SK-N-SH treated with all-trans-retinoic acid at 6 μM for 48 hours (cell line): ENCODE measurements around the gene ZHX3.

ENCODE experiments used
- CSDC2 ChIP-seq: fragments of 250-450 bp; sonication (Bioruptor Pico); IDR thresholded peaks from 2 replicates; pipeline ENCODE4 v1.5.0; 2020; ENCODE audit warnings: mild to moderate bottlenecking, moderate library complexity
- ISL1 ChIP-seq: fragments of 250-450 bp; sonication (Bioruptor Pico); IDR thresholded peaks from 2 replicates; pipeline ENCODE4 v2.1.2; 2022; ENCODE audit warnings: mild to moderate bottlenecking, moderate library complexity
- PATZ1 ChIP-seq: fragments of 250-450 bp; sonication (Bioruptor Pico); IDR thresholded peaks from 2 replicates; pipeline ENCODE4 v1.8.0; 2020; ENCODE audit warnings: mild to moderate bottlenecking, moderate library complexity, borderline replicate concordance
- POU6F1 ChIP-seq: fragments of 250-450 bp; sonication (Bioruptor Pico); IDR thresholded peaks from 2 replicates; pipeline ENCODE4 v1.8.0; 2021; ENCODE audit warnings: low read depth, mild to moderate bottlenecking, moderate library complexity, borderline replicate concordance
- PPARA ChIP-seq: fragments of 250-450 bp; sonication (Bioruptor Pico); IDR thresholded peaks from 2 replicates; pipeline ENCODE4 v1.5.0; 2020; ENCODE audit warnings: mild to moderate bottlenecking, borderline replicate concordance
- ZFP30 ChIP-seq: fragments of 450-650 bp; formaldehyde crosslinking; IDR thresholded peaks from 2 replicates; pipeline ENCODE4 v1.5.0; 2022; ENCODE audit warnings: mild to moderate bottlenecking, moderate library complexity
- ZNF70 ChIP-seq: fragments of 450-650 bp; formaldehyde crosslinking; IDR thresholded peaks from 2 replicates; pipeline ENCODE4 v1.5.0; 2020; ENCODE audit warnings: mild to moderate bottlenecking, moderate library complexity

- TF ChIP-seq POU6F1 (no peak), ZFP30 (CRISPR knock-in tag) (no peak), ISL1 (CRISPR knock-in tag) (no peak), ZNF70 (CRISPR knock-in tag) (no peak), CSDC2 (no peak), PATZ1 (CRISPR knock-in tag) (no peak), PPARA (CRISPR knock-in tag) (no peak)
Measured at GRCh38 chr20:41166201-41167117, 151.1 kb downstream of the ZHX3 start.
